ENCODE data around the gene OR5D16.
"Not testable (repeated sequence)": the region's sequence is repeated elsewhere in the genome, so short reads cannot be mapped to it uniquely, and the experiment has no call there.

Gene OR5D16

GRCh38 chr11:55838452-55838851 is at the start of gene OR5D16:
TSS of gene OR5D16 (plus strand) at chr11:55838752. CDS start at chr11:55838752, 0 bp downstream.
- DNase-seq (ENCODE audit: low read depth, low spot score) = no peak

GRCh38 chr11:55791606-55792005 is 46.9 kb upstream of the OR5D16 start:
- DNase-seq (ENCODE audit: low read depth, low spot score) = no peak

- no peak for DNase-seq (ENCODE audit: low read depth, low spot score)
Observed at GRCh38 chr11:55793321-55793720, 45.2 kb upstream of the OR5D16 start.

- DNase-seq (ENCODE audit: low read depth, low spot score) = no peak
Observed at GRCh38 chr11:55795256-55795655, 43.3 kb upstream of the OR5D16 start, which contains the start of gene OR5D14. TSS of gene OR5D14 (plus strand) at chr11:55795556. CDS start at chr11:55795556, 0 bp downstream.

- DNase-seq (ENCODE audit: low read depth, low spot score) = no peak
Observed at GRCh38 chr11:55806248-55806647, 32.3 kb upstream of the OR5D16 start.

GRCh38 chr11:55811067-55811466 is 27.5 kb upstream of the OR5D16 start, which contains the start of gene OR5L1:
TSS of gene OR5L1 (plus strand) at chr11:55811367. CDS start at chr11:55811467, 100 bp downstream.
- DNase-seq (ENCODE audit: low read depth, low spot score) = no peak

- DNase-seq (ENCODE audit: low read depth, low spot score) = no peak
Observed at GRCh38 chr11:55819330-55819729, 19.2 kb upstream of the OR5D16 start, which contains the start of gene OR5D18. TSS of gene OR5D18 (plus strand) at chr11:55819630. CDS start at chr11:55819630, 0 bp downstream.

GRCh38 chr11:55826919-55827318 is 11.6 kb upstream of the OR5D16 start, which contains the start of gene OR5L2:
TSS of gene OR5L2 (plus strand) at chr11:55827219. CDS start at chr11:55827219, 0 bp downstream.
- no peak for DNase-seq (ENCODE audit: low read depth, low spot score)

GRCh38 chr11:55847453-55847852 is 8.9 kb downstream of the OR5D16 start:
- no peak for DNase-seq (ENCODE audit: low read depth, low spot score)

- no peak for DNase-seq (ENCODE audit: low read depth, low spot score)
Observed at GRCh38 chr11:55849037-55849436, 10.5 kb downstream of the OR5D16 start.

GRCh38 chr11:55852141-55852540 is 13.6 kb downstream of the OR5D16 start:
- DNase-seq (ENCODE audit: low read depth, low spot score) = no peak

- no peak for DNase-seq (ENCODE audit: low read depth, low spot score)
Observed at GRCh38 chr11:55854704-55855103, 16.2 kb downstream of the OR5D16 start.

- not testable (repeated sequence) for DNase-seq (ENCODE audit: low read depth, low spot score)
Observed at GRCh38 chr11:55867354-55867753, 28.8 kb downstream of the OR5D16 start.

- not testable (repeated sequence) for DNase-seq (ENCODE audit: low read depth, low spot score)
Observed at GRCh38 chr11:55872731-55873130, 34.2 kb downstream of the OR5D16 start.

- DNase-seq (ENCODE audit: low read depth, low spot score) = not testable (repeated sequence)
Observed at GRCh38 chr11:55873146-55873545, 34.6 kb downstream of the OR5D16 start.

GRCh38 chr11:55882997-55883396 is 44.4 kb downstream of the OR5D16 start, which contains the start of gene TRIM51:
TSS of gene TRIM51 (plus strand) at chr11:55883297. CDS start at chr11:55885429, 2,132 bp downstream.
- not testable (repeated sequence) for DNase-seq (ENCODE audit: low read depth, low spot score)

GRCh38 chr11:55884995-55885394 is 46.4 kb downstream of the OR5D16 start:
- not testable (repeated sequence) for DNase-seq (ENCODE audit: low read depth, low spot score)

GRCh38 chr11:55885481-55885880 is 46.9 kb downstream of the OR5D16 start:
- not testable (repeated sequence) for DNase-seq (ENCODE audit: low read depth, low spot score)

Measured in astrocyte of the hippocampus (primary cell).